Vagina (tissue), 2 donors: Measurements from ENCODE around the gene GFI1B.
"Not testable (repeated sequence)": the region's sequence is repeated elsewhere in the genome, so short reads cannot be mapped to it uniquely, and the experiment has no call there.

Source experiments
- POLR2A ChIP-seq, 2 donors: fragments of 450-650 bp; IDR thresholded peaks; one replicate each; pipeline ENCODE4 v1.6.1; 2017; ENCODE audit warnings: antibody characterized with exemption in 2 of 2, mild to moderate bottlenecking in 2 of 2, moderate library complexity in 2 of 2
- POLR2AphosphoS5 ChIP-seq, 2 donors: sonication (generic); formaldehyde crosslinking; IDR thresholded peaks; one replicate each; pipeline ENCODE4 v1.9.0; 2017; ENCODE audit warnings: antibody characterized with exemption in 2 of 2, mild to moderate bottlenecking in 2 of 2, low read depth in 1 of 2; ENCODE audit not compliant: insufficient read depth in 1 of 2
- TF ChIP-seq, protein P1 (sequence below), 3 experiments: fragments of 450-650 bp in 2 of 3; fragments of 200-600 bp in 1 of 3; sonication (generic) in 1 of 3; IDR thresholded peaks; one replicate each; pipeline ENCODE4 v1.5.1; 2017 to 2019; ENCODE audit warnings: antibody characterized with exemption in 3 of 3, mild to moderate bottlenecking in 2 of 3, moderate library complexity in 2 of 3

DNA sequence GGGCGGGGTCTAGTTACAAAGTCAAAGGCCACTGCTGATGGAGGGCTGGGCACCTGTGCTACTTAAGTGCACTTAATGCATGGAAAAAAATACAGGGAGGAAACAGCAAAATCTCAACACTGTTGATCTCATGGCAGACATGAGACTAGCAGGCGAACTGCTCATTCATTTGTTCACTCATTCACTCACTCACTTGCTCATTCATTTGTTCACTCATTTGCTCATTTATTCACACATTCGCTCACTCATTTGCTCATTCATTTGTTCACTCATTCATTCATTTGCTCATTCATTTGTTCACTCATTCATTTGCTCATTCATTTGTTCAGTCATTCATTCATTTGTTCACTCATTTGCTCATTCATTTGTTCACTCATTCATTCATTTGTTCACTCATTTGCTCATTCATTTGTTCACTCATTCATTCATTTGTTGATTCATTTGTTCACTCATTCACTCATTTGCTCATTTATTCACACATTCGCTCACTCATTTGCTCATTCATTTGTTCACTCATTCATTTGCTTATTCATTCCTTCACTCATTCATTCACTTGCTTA, 11.6 kb downstream of the GFI1B start:
- TF ChIP-seq, protein P1, sequence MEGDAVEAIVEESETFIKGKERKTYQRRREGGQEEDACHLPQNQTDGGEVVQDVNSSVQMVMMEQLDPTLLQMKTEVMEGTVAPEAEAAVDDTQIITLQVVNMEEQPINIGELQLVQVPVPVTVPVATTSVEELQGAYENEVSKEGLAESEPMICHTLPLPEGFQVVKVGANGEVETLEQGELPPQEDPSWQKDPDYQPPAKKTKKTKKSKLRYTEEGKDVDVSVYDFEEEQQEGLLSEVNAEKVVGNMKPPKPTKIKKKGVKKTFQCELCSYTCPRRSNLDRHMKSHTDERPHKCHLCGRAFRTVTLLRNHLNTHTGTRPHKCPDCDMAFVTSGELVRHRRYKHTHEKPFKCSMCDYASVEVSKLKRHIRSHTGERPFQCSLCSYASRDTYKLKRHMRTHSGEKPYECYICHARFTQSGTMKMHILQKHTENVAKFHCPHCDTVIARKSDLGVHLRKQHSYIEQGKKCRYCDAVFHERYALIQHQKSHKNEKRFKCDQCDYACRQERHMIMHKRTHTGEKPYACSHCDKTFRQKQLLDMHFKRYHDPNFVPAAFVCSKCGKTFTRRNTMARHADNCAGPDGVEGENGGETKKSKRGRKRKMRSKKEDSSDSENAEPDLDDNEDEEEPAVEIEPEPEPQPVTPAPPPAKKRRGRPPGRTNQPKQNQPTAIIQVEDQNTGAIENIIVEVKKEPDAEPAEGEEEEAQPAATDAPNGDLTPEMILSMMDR (IDR thresholded peaks at IDR 0.05), result not testable (repeated sequence)
- not testable (repeated sequence) for TF ChIP-seq POLR2A (IDR thresholded peaks at IDR 0.05); POLR2AphosphoS5 (IDR thresholded peaks at IDR 0.05; ENCODE audit: insufficient read depth in 1 of 2, low read depth in 1 of 2)
